Stimulated activated CD8-positive, alpha-beta memory T cell treated with anti-CD3 and anti-CD28 coated beads, Interleukin-4, amount 100 ng/mL, for 4 hours (primary cell): ENCODE data around the gene CCT8.

Experiments used
- DNase-seq, 2 donors: peaks; one replicate each; pipeline ENCODE4 v3.0.0-alpha.2; 2020; ENCODE audit warnings: low read depth in 2 of 2, low spot score in 1 of 2

Gene CCT8

GRCh38 chr21:29078869-29079767, 5.7 kb upstream of the CCT8 start:
- DNase-seq = no peak

- DNase-seq = no peak
Observed at GRCh38 chr21:29077651-29078090, 4.2 kb upstream of the CCT8 start.

GRCh38 chr21:29076731-29077640, 3.5 kb upstream of the CCT8 start:
- peak; percentile 31 to 63 for DNase-seq

GRCh38 chr21:29075706-29076466, 2.4 kb upstream of the CCT8 start:
- DNase-seq = no peak

GRCh38 chr21:29074783-29075182, 1.3 kb upstream of the CCT8 start:
- no peak for DNase-seq

- DNase-seq = no peak
Observed at GRCh38 chr21:29074007-29074376, 544 bp upstream of the CCT8 start.

- no peak for DNase-seq
Observed at GRCh38 chr21:29072873-29073221, 601 bp downstream of the CCT8 start.

GRCh38 chr21:29064850-29065481, 8.5 kb downstream of the CCT8 start:
- DNase-seq = no peak

- no peak for DNase-seq
Observed at GRCh38 chr21:29056538-29057050, 16.9 kb downstream of the CCT8 start.

GRCh38 chr21:29056005-29056404, 17.4 kb downstream of the CCT8 start:
- DNase-seq = no peak

GRCh38 chr21:29055080-29055479, 18.4 kb downstream of the CCT8 start:
- DNase-seq = no peak

GRCh38 chr21:29053656-29054055, 19.8 kb downstream of the CCT8 start:
- DNase-seq = no peak

- no peak for DNase-seq
Observed at GRCh38 chr21:29053011-29053553, 20.4 kb downstream of the CCT8 start.

- DNase-seq = no peak
Observed at GRCh38 chr21:29052224-29052623, 21.2 kb downstream of the CCT8 start.

GRCh38 chr21:29034678-29035077, 38.8 kb downstream of the CCT8 start:
- no peak for DNase-seq

GRCh38 chr21:29033871-29034270, 39.6 kb downstream of the CCT8 start:
- no peak for DNase-seq

- no peak for DNase-seq
Observed at GRCh38 chr21:29033301-29033700, 40.1 kb downstream of the CCT8 start.

- no peak for DNase-seq
Observed at GRCh38 chr21:29030909-29031308, 42.5 kb downstream of the CCT8 start.

- no peak for DNase-seq
Observed at GRCh38 chr21:29029524-29029923, 43.9 kb downstream of the CCT8 start.

GRCh38 chr21:29025328-29025713, 48.1 kb downstream of the CCT8 start:
- no peak for DNase-seq
